C1 segment of cervical spinal cord (tissue), 14 donors: Measurements from ENCODE around the gene TMEM256.

ENCODE experiments used
- DNase-seq, 14 donors: peaks; one replicate each; lab custom pipeline; 2025; lab: John Stamatoyannopoulos, UW

Gene TMEM256

DNA sequence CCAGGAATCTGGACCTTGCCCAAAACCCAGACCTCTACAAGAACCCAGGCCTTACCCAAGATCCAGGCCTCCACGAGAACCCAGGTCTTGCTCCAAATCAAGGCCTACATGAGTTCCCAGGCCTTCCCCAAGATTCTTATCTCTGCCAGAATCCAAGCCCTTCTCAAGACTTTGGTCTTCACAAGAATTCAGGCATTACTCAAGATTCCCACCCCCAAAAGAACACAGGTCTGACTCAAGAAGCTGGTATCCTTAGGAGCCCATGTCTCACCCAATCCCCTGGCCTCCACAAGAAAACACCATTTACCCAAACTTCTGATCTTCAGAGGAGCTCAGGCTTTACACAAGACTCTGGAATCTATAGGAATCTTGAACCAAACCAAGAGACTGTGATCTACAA is 27.3 kb upstream of the TMEM256 start:
- DNase-seq: no peak

DNA sequence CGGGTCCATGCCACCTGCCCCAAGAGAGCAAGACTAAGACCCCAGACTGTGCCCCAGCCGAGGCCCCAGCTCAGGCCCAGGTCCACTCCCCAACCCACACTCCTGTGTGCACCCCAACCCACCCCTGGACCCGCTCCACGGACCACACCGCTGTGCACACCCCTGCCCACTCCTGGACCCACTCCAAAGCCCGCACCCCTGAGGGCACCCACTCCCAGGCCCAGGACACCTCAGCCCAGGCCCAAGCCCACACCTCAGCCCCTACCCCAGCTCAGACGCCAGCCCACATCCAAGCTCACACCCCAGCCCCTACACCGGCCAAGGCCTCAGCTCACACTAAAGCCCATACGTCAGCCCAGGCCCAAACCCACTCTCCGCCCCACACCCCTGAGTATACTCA is 25.8 kb upstream of the TMEM256 start:
- DNase-seq: no peak

DNA sequence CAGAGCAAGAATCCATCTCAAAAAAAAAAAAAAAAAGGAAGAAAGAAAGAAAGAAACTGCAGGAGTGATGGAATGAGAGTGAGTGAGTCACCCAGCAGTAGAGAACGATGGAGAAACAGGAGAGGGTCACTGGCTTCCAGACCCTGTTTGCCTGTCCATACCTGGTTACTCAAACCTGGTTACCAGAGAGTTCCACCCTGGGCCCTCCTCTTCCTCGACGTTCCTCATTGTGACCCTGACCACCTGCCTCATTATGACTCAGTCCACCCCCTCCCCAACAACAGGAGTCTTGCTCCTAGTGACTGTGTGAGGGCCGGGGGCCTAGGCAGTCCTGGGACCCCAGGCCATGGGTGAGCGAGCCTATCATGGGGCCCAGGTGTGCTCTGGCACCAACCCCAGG is 24.7 kb upstream of the TMEM256 start, which contains the start of gene SPEM3:
Gene SPEM3 (plus strand): TSS at position 301 of the 400 bp plus-strand sequence. CDS start 46 bp downstream, at position 347.
- DNase-seq: no peak

DNA sequence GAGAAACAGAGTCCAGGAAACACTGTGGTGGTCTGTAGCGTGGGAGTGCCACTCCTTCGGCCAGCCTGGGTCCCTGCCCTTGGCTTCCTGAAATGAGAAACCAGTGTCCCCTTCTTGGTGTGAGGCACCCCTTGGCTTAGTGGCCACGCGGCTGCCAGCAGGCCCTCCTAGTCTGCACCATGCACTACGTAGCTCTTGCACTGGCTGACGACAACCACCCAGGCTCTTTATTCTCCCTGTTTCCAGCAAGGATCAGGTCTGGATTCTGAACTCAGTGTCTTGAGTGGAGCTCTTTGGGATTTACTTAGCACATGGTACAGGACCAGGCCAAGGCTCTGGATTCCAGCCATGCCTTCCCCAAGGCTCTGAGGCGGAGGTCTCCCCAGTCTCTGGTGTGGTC is 23.7 kb upstream of the TMEM256 start:
- no peak for DNase-seq

DNA sequence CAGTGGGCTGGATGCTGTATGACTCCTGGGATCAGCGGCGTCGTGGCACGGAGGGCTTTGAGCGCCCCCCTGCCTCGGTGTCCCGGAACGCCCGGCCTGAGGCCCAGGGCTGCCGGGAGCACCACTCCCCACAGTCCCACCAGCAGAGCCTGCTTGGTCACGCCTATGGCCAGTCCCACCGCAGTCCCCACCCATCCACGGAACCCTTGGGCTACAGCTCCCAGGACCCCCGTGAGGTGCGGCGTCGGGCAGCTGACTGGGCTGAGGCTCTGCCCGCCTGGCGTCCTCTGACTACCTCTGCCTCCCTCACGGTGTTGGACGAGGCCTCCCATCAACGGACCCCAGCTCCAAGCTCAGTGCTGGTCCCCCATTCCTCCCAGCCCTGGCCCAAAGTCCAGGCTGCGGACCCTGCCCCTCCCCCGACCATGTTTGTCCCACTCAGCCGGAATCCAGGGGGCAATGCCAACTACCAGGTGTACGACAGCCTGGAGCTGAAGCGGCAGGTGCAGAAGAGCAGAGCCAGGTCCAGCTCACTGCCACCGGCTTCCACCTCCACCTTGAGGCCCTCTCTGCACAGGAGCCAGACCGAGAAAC is 23.1 kb upstream of the TMEM256 start:
- DNase-seq: no peak

DNA sequence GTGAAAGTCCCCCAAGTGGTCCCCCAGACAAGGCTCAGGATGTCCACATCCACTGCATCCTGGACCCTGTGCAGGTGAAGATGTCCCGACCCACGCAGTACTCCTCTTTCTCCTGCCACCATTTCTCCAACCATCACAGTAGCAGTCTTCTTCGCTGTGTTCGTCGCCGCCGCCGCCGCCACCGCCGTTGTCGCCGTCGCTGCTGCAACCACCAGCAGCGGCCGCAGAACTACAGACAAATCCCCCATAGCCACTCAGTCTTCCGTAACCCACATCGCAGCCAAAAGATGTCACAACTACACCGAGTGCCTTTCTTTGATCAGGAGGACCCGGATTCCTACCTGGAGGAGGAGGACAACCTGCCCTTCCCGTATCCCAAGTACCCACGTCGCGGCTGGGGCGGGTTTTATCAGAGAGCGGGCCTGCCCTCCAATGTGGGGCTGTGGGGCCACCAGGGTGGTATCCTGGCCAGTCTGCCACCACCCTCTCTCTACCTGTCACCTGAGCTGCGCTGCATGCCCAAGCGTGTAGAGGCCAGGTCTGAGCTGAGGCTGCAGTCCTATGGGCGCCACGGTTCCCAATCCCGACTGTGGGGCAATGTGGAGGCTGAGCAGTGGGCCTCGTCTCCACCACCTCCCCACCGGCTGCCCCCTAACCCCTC is 22.4 kb upstream of the TMEM256 start:
- no peak for DNase-seq

DNA sequence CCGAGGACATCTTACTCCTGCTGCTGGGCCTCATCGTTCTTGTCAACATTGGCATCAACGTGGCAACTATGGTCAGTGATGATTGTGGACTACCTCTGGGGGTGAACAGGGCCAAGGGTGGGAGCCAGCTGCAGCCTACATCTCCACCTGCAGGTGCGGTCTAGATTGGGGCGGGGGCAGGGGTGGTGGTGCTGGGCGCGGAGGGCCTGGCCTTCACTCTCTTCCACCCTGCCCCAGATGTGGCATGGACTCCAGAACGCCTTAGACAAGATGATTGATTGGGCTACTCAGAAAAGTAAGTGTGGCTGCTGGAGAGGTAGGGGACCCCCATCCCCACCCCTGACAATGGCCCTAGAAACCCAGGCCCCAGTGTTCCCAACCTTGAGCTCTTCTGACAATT is 21.9 kb upstream of the TMEM256 start:
- no peak for DNase-seq

DNA sequence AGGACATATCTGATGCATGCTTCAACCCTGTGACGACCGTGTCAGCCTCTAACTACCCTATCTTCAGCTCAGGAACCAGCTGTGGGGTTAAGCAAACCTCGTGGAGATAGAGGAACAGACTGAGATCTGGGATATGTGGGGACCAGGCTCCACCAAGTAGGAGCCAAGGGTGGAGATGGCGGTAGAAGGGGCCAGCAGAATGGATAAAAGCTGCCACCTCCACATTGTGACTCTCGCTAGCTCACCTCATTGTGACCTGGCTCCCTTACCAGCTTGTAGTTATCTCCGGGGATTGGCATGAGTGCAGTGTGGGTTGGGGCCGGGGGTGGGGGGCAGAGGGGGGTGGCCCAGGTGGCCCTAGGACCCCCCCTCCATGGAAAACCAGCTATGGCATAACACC is 21.4 kb upstream of the TMEM256 start, which contains the start of gene SPEM2:
Gene SPEM2 (plus strand): TSS at position 301 of the 400 bp plus-strand sequence. CDS start 73 bp downstream, at position 374.
- no peak for DNase-seq

DNA sequence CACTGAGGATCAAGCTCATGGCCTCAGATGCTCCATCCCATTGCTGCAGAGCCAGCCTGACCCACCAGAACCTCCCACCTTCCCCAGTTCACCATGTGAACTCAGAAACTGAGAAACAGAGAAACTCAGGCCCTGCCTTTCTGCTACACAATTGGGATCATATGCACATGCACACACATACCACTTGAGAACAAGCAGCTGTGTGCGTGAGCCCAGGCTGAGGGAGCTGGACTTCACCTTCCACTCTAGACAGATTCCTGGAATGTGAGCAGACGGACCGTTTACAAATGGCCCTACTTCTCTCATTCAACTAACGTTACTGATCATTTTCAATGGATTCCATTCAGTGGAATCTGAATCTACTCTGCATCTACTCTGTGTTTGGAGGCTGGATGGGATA is 19.8 kb upstream of the TMEM256 start:
- DNase-seq: no peak

DNA sequence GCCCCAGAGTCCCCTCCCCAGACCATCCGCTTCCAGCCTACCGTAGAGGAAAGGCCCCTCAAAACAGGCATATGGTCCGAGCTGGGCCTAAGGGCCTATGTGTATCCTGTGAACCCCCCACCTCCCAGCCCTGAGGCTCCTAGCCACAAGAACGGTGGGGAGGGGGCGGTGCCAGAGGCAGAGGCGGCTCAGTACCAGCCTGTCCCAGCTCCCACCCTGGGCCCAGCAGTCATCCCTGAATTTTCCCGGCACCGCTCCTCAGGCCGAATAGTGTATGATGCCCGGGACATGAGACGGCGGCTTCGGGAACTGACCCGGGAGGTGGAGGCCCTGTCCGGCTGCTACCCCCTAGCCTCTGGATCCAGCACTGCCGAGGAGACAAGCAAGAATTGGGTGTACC is 17.3 kb upstream of the TMEM256 start:
- no peak for DNase-seq

DNA sequence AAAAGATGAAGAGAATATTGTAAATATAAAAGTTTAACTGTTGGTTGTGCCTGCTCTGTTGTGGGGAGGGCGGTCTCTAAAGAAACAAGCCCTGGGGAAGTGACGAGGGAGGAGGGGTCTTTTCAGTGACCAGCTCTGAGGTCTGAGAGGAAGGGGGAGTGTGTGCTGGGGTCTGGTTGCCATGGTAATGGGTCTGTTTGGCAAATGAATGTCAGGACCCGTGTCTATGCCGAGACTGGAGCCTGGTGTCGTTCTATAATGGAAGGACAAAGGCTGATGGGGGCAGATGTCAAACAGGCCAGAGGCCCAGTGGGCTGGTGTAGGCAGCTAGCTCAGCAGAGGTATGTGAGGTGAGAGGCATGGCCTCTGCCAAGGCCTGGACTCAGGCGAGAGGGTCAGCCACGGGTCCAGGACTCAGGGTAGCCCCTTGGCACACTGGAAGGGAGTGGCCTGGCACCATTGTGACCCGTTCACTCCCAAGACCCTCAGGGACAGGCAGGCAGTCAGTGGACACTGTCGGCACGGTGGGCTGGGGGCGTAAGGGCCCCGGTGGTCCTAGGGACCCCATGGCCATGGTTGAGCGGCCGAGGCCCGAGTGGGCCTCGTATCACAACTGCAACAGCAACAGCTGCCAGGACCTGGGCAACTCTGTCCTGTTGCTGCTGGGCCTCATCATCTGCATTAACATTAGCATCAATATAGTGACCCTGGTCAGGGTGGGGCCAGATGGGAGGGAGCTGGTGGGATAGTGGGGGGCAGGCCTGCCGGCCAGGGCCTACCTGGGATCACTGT is 16.1 kb upstream of the TMEM256 start, which contains the start of gene SPEM1:
Gene SPEM1 (plus strand): TSS at position 506 of the 792 bp plus-strand sequence. CDS start 61 bp downstream, at position 567.
- DNase-seq: no peak

DNA sequence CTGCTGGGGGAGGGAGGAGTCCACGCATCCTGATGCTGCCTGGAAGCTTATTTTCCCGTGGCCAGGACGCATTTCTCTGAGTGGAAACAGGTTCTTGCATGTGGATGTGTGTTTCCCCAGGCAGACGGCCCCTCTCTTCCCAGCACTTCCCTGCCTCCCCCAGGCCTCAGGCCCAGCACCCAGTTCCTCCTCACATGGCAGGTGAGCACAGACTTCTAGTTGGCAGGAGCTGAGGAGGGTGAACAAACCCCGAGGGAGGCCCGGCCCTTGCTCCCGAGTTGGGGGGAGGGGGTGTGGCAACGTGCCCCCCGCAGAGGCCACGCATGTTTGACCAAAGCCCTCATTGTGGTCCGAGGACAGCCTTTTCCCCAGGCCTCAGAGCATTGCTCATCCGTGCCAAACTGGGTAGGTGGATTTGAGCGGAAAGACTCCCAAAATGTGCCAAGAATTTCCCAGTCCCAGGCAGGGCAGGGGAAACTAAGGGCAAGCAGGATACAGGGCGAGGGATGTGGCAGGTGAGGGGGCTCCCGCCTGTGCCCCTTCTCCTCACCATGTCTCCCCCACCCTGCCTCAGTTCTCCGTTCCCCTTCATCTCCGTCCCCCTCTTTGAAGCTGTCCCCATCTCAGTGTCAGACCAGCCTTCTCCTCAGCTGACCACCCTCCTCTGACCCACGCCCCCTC is 14.7 kb upstream of the TMEM256 start:
- peak in 1 of 14 donors; percentile 16 for DNase-seq

DNA sequence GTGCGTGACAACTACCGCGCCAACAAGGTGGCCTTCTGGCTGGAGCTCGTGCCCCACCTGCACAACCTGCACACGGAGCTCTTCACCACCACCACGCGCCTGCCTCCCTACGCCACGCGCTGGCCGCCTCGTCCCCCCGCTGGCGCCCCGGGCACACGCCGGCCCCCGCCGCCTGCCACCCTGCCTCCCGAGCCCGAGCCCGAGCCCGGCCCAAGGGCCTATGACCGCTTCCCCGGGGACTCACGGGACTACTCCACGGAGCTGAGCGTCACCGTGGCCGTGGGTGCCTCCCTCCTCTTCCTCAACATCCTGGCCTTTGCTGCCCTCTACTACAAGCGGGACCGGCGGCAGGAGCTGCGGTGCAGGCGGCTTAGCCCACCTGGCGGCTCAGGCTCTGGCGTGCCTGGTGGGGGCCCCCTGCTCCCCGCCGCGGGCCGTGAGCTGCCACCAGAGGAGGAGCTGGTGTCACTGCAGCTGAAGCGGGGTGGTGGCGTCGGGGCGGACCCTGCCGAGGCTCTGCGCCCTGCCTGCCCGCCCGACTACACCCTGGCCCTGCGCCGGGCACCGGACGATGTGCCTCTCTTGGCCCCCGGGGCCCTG is 13.3 kb upstream of the TMEM256 start:
- no peak for DNase-seq

DNA sequence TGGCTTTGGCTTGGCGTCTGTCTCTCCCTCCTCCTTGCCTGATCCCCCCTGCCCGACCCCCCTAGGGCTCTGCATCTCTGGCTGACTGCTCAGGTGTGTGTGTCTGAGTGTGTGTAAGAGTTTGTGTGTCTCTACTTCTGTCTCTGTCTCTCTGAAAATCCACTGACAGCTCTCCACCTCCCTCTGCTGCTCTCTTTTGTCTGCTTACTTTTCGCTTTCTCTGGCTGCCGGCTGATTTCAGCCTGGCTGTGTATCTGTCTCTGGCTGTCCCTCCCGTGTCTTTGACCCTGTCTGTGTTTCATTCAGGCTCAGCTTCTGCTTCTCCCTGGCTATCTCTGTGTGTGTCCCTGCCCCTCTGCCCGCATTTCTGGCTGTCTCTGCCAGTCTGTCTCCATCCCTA is 12.4 kb upstream of the TMEM256 start:
- no peak for DNase-seq

DNA sequence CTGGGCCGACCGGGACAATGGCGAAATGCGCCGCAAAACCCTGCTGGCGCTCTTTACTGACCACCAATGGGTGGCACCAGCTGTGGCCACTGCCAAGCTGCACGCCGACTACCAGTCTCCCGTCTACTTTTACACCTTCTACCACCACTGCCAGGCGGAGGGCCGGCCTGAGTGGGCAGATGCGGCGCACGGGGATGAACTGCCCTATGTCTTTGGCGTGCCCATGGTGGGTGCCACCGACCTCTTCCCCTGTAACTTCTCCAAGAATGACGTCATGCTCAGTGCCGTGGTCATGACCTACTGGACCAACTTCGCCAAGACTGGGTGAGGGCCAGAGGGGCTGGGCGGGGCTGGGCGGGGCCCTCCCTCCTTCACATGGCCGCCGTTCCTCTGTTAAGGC is 11.9 kb upstream of the TMEM256 start:
- DNase-seq: no peak

DNA sequence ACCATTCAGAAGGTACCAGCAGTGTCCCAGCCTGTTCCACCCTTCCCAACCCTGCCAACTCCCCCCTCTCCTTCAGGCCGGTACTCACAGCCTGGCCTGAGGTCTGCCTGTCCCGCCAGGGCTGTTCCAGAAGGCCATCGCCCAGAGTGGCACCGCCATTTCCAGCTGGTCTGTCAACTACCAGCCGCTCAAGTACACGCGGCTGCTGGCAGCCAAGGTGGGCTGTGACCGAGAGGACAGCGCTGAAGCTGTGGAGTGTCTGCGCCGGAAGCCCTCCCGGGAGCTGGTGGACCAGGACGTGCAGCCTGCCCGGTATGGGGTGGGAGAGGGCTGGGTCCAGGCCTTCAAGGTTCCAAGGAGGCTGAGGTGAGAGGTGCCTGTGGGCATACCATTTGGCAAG is 10.9 kb upstream of the TMEM256 start:
- DNase-seq: no peak

DNA sequence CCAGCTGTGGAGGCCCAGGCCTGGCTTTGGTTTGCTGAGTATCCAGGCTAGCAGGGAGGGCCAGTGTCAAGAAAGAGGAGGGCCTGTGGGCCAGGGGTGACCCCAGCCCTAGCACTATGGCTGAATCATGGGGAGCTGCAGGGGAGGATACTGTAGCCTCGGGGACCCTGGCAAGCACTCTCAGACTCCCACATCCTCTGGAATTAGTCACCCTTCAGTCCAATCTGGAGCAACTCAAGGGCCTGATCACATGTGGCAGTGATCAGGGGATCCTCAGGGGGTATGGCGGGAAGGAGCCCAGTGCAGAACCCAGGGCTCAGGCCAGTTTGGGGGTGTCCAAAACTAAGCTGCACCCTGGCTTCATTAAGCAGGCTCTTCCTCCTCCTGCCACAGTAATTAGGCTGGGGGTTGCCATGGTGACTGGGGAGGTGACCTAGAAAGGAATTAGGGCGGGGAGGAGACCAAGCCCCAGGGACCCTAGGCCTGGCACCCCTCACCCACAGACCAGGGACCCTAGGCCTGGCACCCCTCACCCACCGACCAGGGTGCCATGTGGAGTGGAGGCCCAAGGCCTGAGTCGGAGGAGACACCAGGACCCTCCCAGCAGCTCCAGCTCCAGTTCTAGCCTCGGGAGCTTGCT is 9.6 kb upstream of the TMEM256 start:
- DNase-seq: peak in 1 of 14 donors; percentile 27

DNA sequence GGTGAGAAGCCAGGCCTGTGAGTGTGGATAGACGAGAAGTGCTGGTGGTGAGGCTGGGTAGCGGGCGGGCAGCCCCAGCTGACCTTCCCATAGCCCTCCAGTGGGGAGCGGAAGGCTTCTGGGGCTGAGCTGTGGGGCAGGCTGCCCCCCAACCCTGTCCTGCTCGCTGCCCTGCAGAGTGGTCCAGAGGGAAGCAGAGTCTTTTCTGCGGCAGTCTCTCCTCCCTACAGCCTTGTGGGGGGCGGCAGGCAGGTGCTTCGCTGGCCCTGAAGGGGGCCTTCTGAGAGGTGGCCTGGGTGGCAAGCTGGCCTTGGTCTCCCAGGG is 7.5 kb upstream of the TMEM256 start:
- DNase-seq: no peak

DNA sequence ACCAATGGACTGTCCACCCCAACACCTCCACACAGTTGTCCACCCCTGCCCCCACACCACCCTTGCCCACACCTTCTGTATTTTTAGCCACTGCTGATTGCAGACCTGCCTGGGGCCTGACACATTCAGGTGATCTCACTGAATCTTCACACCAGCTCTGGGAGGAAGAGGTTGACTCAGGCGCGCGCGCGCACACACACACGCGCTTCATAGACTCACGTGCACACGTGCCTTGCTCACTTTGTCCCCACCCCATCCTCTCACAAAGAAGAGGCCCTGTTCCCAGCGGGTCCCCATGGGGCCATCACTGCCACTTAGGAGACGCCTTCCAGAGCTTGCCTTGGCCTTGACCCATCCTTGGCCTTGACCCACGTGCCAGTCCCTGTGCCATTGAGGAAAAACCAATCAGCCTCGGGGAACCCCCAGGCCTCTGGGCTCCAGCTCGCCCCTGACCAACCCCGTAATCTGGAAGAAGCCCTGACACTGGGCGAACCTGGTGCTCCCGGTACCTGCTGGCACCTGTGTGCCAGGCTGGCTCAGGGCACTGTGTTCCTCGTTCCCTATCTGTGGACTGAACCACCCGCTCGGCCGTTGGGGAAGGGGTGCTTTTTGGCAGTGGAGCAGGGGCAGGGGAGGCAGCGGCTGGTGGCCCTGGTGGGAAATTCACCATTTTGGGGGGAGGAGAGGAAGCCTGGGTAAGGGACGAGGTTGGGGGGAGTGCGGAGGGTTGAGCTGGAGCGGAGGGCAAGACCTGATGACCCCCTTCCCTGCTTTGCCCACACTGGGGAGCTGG is 6.9 kb upstream of the TMEM256 start:
- no peak for DNase-seq

DNA sequence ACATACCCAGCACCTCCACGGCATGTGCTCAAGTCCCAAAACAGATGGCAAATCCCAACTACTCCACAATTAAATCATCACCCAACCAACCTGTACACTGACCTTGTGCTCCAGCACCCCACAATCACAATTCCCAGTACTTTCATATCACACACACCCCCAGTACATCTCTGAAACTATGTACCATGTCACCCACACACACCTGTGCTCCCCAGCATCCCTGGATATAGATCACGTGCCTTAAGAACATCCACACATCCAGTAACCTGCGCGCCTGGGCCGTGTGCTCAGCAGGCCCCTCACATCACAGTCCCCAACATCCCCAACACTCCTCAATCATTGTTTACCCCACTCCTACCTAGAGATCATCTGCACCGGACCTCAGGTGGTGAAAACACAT is 5.8 kb upstream of the TMEM256 start:
- DNase-seq: no peak
